Measurements from ENCODE around the gene RALGPS1.

GRCh38 chr9:126932871-126933321 lies 18.3 kb downstream of the RALGPS1 start:
- TF ChIP-seq CTCF (IDR thresholded peaks at IDR 0.05) (no peak), POLR2AphosphoS5 (IDR thresholded peaks at IDR 0.05; ENCODE audit: insufficient read depth in 1 of 2, low read depth in 1 of 2) (no peak), POLR2A (IDR thresholded peaks at IDR 0.05) (no peak)

Data from vagina (tissue), 2 donors.